H1 (cell line): ENCODE measurements around the gene GGT7. TPM values are rescaled to one million over a fixed set of nuclear protein-coding genes. Genes with fewer than 3 reads are reported as not detected.

Source experiments
- CTCF ChIA-PET: fragments of 300-600 bp; sonication (Branson Sonifier 250); formaldehyde crosslinking; loops from one replicate; lab custom pipeline; 2021; ENCODE audit not compliant: partially characterized antibody; lab: Charles Lee
- POLR2A ChIA-PET: fragments of 300-600 bp; sonication (Branson Sonifier 250); formaldehyde crosslinking; loops from one replicate; lab custom pipeline; 2021; ENCODE audit warnings: inconsistent platforms; ENCODE audit not compliant: partially characterized antibody; lab: Charles Lee
- DNase-seq, 2 experiments: peaks; one replicate each; pipeline versions ENCODE4 v3.0.0 to v3.0.0-alpha.2; 2010 to 2022; ENCODE audit warnings: low spot score in 2 of 2, low read depth in 1 of 2, mixed read lengths in 1 of 2
- FAIRE-seq: peaks from 2 replicates; lab custom pipeline; 2011; peaks lifted over from hg19 to GRCh38; lab: Jason Lieb, UNC
- H2AFZ ChIP-seq: 2 replicates; pipeline ENCODE4 v1.8.1; 2012; ENCODE audit warnings: low read length, inconsistent platforms
- H2AK5ac ChIP-seq: 2 replicates; pipeline ENCODE4 v1.6.1; 2013; ENCODE audit warnings: low read depth, low read length
- H2BK120ac ChIP-seq: replicated peaks from 2 replicates; pipeline ENCODE3; 2013; ENCODE audit warnings: low read depth, low read length, inconsistent platforms
- H2BK12ac ChIP-seq: 2 replicates; pipeline ENCODE4 v1.6.1; 2013; ENCODE audit warnings: low read depth, low read length
- H2BK15ac ChIP-seq: 2 replicates; pipeline ENCODE4 v1.6.1; 2013; ENCODE audit warnings: low read length
- H2BK20ac ChIP-seq: 2 replicates; pipeline ENCODE4 v1.6.1; 2013; ENCODE audit warnings: low read length
- H2BK5ac ChIP-seq: 2 replicates; pipeline ENCODE4 v1.6.1; 2013; ENCODE audit warnings: low read depth, low read length
- H3K14ac ChIP-seq: 2 replicates; pipeline ENCODE4 v1.6.1; 2013; ENCODE audit warnings: inconsistent platforms; ENCODE audit not compliant: insufficient read length
- H3K18ac ChIP-seq: 2 replicates; pipeline ENCODE4 v1.6.1; 2013; ENCODE audit warnings: low read length; ENCODE audit errors: extremely low read depth
- H3K23ac ChIP-seq: 2 replicates; pipeline ENCODE4 v1.6.1; 2013; ENCODE audit warnings: inconsistent platforms; ENCODE audit not compliant: insufficient read length
- H3K23me2 ChIP-seq: 2 replicates; pipeline ENCODE4 v1.6.1; 2013; ENCODE audit warnings: low read depth, low read length
- H3K27ac ChIP-seq: 2 replicates; pipeline ENCODE4 v1.6.1; 2011; ENCODE audit warnings: low read depth, low read length, inconsistent platforms
- H3K27me3 ChIP-seq, 4 experiments: replicated peaks in 1 of 4; 1 replicate in 1 of 4; 2 replicates in 3 of 4; pipeline versions ENCODE4 v1.6.1 to v1.8.1; 2011 to 2013; ENCODE audit warnings: low read length in 3 of 4, mild to moderate bottlenecking in 3 of 4, inconsistent platforms in 2 of 4, mixed read lengths in 2 of 4, moderate library complexity in 1 of 4; ENCODE audit not compliant: control insufficient read depth in 3 of 4, insufficient read depth in 3 of 4; ENCODE audit errors: extremely low read depth in 1 of 4
- H3K36me3 ChIP-seq, 4 experiments: 2 replicates each; pipeline versions ENCODE4 v1.6.1 to v1.8.1; 2011 to 2013; ENCODE audit warnings: mild to moderate bottlenecking in 4 of 4, low read length in 3 of 4, moderate library complexity in 2 of 4, control low read depth in 1 of 4, inconsistent platforms in 1 of 4; ENCODE audit not compliant: insufficient read depth in 4 of 4, control insufficient read depth in 2 of 4
- H3K4ac ChIP-seq: replicated peaks from 2 replicates; pipeline ENCODE3; 2013; ENCODE audit warnings: low read length, low read depth, mixed read lengths, inconsistent platforms; ENCODE audit not compliant: insufficient read length
- H3K4me1 ChIP-seq, 4 experiments: replicated peaks in 1 of 4; 1 replicate in 1 of 4; 2 replicates in 3 of 4; pipeline versions ENCODE4 v1.6.1 to v1.8.1; 2011 to 2013; ENCODE audit warnings: low read length in 3 of 4, inconsistent platforms in 2 of 4, mixed read lengths in 1 of 4; ENCODE audit not compliant: insufficient read depth in 4 of 4, control insufficient read depth in 3 of 4
- H3K4me2 ChIP-seq, 2 experiments: 2 replicates each; pipeline versions ENCODE4 v1.6.1 to v1.8.1; 2011 to 2013; ENCODE audit warnings: low read depth in 2 of 2, low read length in 2 of 2, control low read depth in 1 of 2, inconsistent platforms in 1 of 2, mild to moderate bottlenecking in 1 of 2; ENCODE audit not compliant: insufficient read depth in 1 of 2
- H3K4me3 ChIP-seq, 4 experiments: fragments of 200-600, 300-600 bp in 1 of 4; sonication (generic), shearing (Covaris generic), sonication (Bioruptor Twin) in 1 of 4; 2 replicates each; pipeline versions ENCODE4 v1.5.1 to v1.8.1; 2011 to 2016; ENCODE audit warnings: low read length in 4 of 4, low read depth in 3 of 4, control low read depth in 2 of 4, inconsistent platforms in 2 of 4, mild to moderate bottlenecking in 2 of 4, mixed read lengths in 1 of 4, moderate library complexity in 1 of 4; ENCODE audit not compliant: insufficient read depth in 2 of 4; ENCODE audit errors: extremely low read depth in 1 of 4
- H3K56ac ChIP-seq: replicated peaks from 2 replicates; pipeline ENCODE3; 2013; ENCODE audit warnings: low read depth, mild to moderate bottlenecking, mixed read lengths, low read length, inconsistent platforms; ENCODE audit not compliant: insufficient read length
- H3K79me1 ChIP-seq: 2 replicates; pipeline ENCODE4 v1.6.1; 2013; ENCODE audit warnings: low read depth, low read length, control low read depth
- H3K79me2 ChIP-seq, 2 experiments: 2 replicates each; pipeline versions ENCODE4 v1.6.1 to v1.8.1; 2012 to 2013; ENCODE audit warnings: low read length in 2 of 2, mild to moderate bottlenecking in 2 of 2, inconsistent platforms in 1 of 2; ENCODE audit not compliant: insufficient read depth in 2 of 2, control insufficient read depth in 1 of 2
- H3K9ac ChIP-seq, 4 experiments: replicated peaks in 1 of 4; 1 replicate in 1 of 4; 2 replicates in 3 of 4; pipeline versions ENCODE4 v1.6.1 to v1.8.1; 2011 to 2013; ENCODE audit warnings: low read depth in 3 of 4, low read length in 3 of 4, control low read depth in 2 of 4, mild to moderate bottlenecking in 2 of 4, moderate library complexity in 2 of 4, inconsistent platforms in 1 of 4; ENCODE audit errors: extremely low read depth in 1 of 4
- H3K9me3 ChIP-seq, 2 experiments: 2 replicates each; pipeline versions ENCODE4 v1.6.1 to v1.8.1; 2012 to 2013; ENCODE audit warnings: mild to moderate bottlenecking in 2 of 2, moderate library complexity in 2 of 2, control low read depth in 1 of 2, inconsistent platforms in 1 of 2, low read depth in 1 of 2, low read length in 1 of 2, mixed read lengths in 1 of 2; ENCODE audit not compliant: insufficient read depth in 2 of 2
- H4K20me1 ChIP-seq, 2 experiments: replicated peaks in 1 of 2; 2 replicates each; pipeline versions ENCODE3 to v1.8.1; 2011 to 2013; ENCODE audit warnings: inconsistent platforms in 2 of 2, low read length in 2 of 2, mild to moderate bottlenecking in 1 of 2; ENCODE audit not compliant: insufficient read depth in 2 of 2, control insufficient read depth in 1 of 2
- H4K5ac ChIP-seq: 2 replicates; pipeline ENCODE4 v1.6.1; 2013; ENCODE audit warnings: low read length, low read depth, mixed read lengths, inconsistent platforms; ENCODE audit not compliant: insufficient read length
- H4K8ac ChIP-seq: 2 replicates; pipeline ENCODE4 v1.8.0; 2013; ENCODE audit warnings: mild to moderate bottlenecking, moderate library complexity, low read length, inconsistent platforms; ENCODE audit not compliant: insufficient read depth; ENCODE audit errors: extremely low read depth
- H4K91ac ChIP-seq: replicated peaks from 2 replicates; pipeline ENCODE3; 2013; ENCODE audit warnings: low read length, mixed read lengths, inconsistent platforms; ENCODE audit not compliant: insufficient read length
- EP300 ChIP-seq, 2 experiments: IDR thresholded peaks; 1 replicate in 1 of 2; 2 replicates in 1 of 2; pipeline ENCODE4 v1.6.1; 2011 to 2012; ENCODE audit warnings: low read depth in 2 of 2, low read length in 2 of 2, mild to moderate bottlenecking in 2 of 2, borderline replicate concordance in 1 of 2, inconsistent platforms in 1 of 2, moderate library complexity in 1 of 2
- FOSL1 ChIP-seq: IDR thresholded peaks from 2 replicates; pipeline ENCODE4 v1.6.1; 2011; ENCODE audit warnings: mild to moderate bottlenecking, low read depth, low read length, moderate library complexity; ENCODE audit not compliant: insufficient read depth
- POLR2AphosphoS5 ChIP-seq: IDR thresholded peaks from 2 replicates; pipeline ENCODE4 v1.6.1; 2011; ENCODE audit warnings: low read depth, low read length
- RFX5 ChIP-seq: IDR thresholded peaks from 2 replicates; pipeline ENCODE4 v1.6.1; 2011; ENCODE audit warnings: low read depth, low read length, improper control_type of control experiment, borderline replicate concordance
- SAP30 ChIP-seq: fragments of 300-600 bp; sonication (generic); IDR thresholded peaks from 2 replicates; pipeline ENCODE4 v1.7.1; 2012; ENCODE audit warnings: low read length, moderate library complexity, mild to moderate bottlenecking, inconsistent platforms; ENCODE audit not compliant: insufficient read depth, insufficient replicate concordance
- SUZ12 ChIP-seq: fragments of 200-600 bp; sonication (generic); IDR thresholded peaks from 2 replicates; pipeline ENCODE4 v1.6.1; 2012; ENCODE audit warnings: mild to moderate bottlenecking, inconsistent platforms, low read length, moderate library complexity, mixed read lengths
- WGBS, 2 experiments: shearing (Covaris generic) in 1 of 2; methylation state at CpG; one replicate each; pipeline versions ENCODE4 v1.1.6 to v1.1.7; 2013 to 2015; ENCODE audit warnings: low lambda C conversion rate in 2 of 2, mixed read lengths in 2 of 2, inconsistent platforms in 1 of 2, low coverage in 1 of 2, missing lambda C conversion rate in 1 of 2; ENCODE audit not compliant: insufficient replicate concordance in 2 of 2, insufficient coverage in 1 of 2, insufficient read length in 1 of 2; ENCODE audit errors: extremely low coverage in 1 of 2, missing lambda C conversion rate in 1 of 2; 5-methylcytosine and 5-hydroxymethylcytosine counted together
- polyA plus RNA-seq, 7 experiments: library from polyadenylated mRNA; depleted of rRNA in 3 of 7; stranded (reverse) in 5 of 7; unstranded in 2 of 7; fragments of >200 nt in 5 of 7; fragments of 200-250 nt in 2 of 7; gene quantifications; 1 replicate in 5 of 7; 2 replicates in 1 of 7; 4 replicates in 1 of 7; pipeline versions ENCODE4 v1.2.1 to v1.2.3, GENCODE V29; 2011 to 2013; ENCODE audit warnings: missing spikeins in 2 of 7, mixed read lengths in 2 of 7
- total RNA-seq: library from RNA; stranded (reverse); fragmentation: NEBNext Ultra II Directional; extraction: Animal tissue kit (Norgen Biotek cat#: 25700); gene quantifications from 2 replicates; pipeline ENCODE4 v1.2.1, GENCODE V29; 2021

Gene GGT7
- total and polyA plus RNA-seq, 2 of the 8 experiments (the other 6 are each of a cell fraction or from before 2014, with no cell fraction given), result 20.2 to 25.5 TPM

- no peak overlapping the region for H2BK20ac ChIP-seq
- H3K23me2 ChIP-seq, result no peaks in the 10 kb centered on the region; the same call in 1 of the 2 replicates
- H3K9me3 ChIP-seq, result no peaks in the 10 kb centered on the region
- peaks cover 2 to 21% (median 8%) of the 10 kb centered on the region in 4 experiments; a peak in 5 of 8 replicates for H3K36me3 ChIP-seq
- WGBS, 2 experiments, result 89% methylated on average over 14 of the region's 14 CpGs; no CpG with 5 or more reads in 1 of the 2 experiments
- TF ChIP-seq SUZ12, result no peak
- TF ChIP-seq SAP30, result no peak
- no peak for TF ChIP-seq RFX5
- TF ChIP-seq FOSL1, result no peak
- no peak for TF ChIP-seq EP300 (IDR thresholded peaks at IDR 0.05; ENCODE audit: borderline replicate concordance in 1 of 2, low read depth in 2 of 2, low read length in 2 of 2)
- no peak for TF ChIP-seq POLR2AphosphoS5
- no peak overlapping the region for H3K9ac ChIP-seq
- no peak overlapping the region for H4K8ac ChIP-seq
- no peak overlapping the region for H2BK120ac ChIP-seq
- H2AFZ ChIP-seq, result no peak overlapping the region
- H3K79me2 ChIP-seq, result no peaks in the 10 kb centered on the region
- no peak overlapping the region for H4K91ac ChIP-seq
- no peaks in the 10 kb centered on the region for H4K20me1 ChIP-seq
- H4K5ac ChIP-seq, result no peak overlapping the region
- H3K23ac ChIP-seq, result no peak overlapping the region
- no peak overlapping the region for H3K56ac ChIP-seq
- H3K18ac ChIP-seq, result no peak overlapping the region
- H3K14ac ChIP-seq, result no peak overlapping the region
- no peak overlapping the region for H2BK15ac ChIP-seq
- no peak overlapping the region for H2AK5ac ChIP-seq
- no peak overlapping the region for H3K4me3 ChIP-seq
- H3K4me1 ChIP-seq, result no peaks in the 10 kb centered on the region
- FAIRE-seq (no peak), DNase-seq (no peak)
- H2BK5ac ChIP-seq, result no peak overlapping the region
- H2BK12ac ChIP-seq, result no peak overlapping the region
- H3K4me2 ChIP-seq, result no peak overlapping the region
- POLR2A ChIA-PET, result interaction anchor here (1.8 kb wide), 1 partner anchor 11 kb away, joined by 6 read pairs; no protein-coding TSS in a partner anchor
- H3K27ac ChIP-seq, result no peak overlapping the region
- no peaks in the 10 kb centered on the region for H3K27me3 ChIP-seq
- CTCF ChIA-PET, result no interaction called here
- H3K79me1 ChIP-seq, result no peaks in the 10 kb centered on the region; the same call in 1 of the 2 replicates
- no peak overlapping the region for H3K4ac ChIP-seq
These were observed 21.7 kb downstream of the GGT7 start for GRCh38 chr20:34850969-34851368.
